ENCODE data around the gene ZFP1. TPM values are rescaled to one million over a fixed set of nuclear protein-coding genes. Genes with fewer than 3 reads are reported as not detected.

ZFP1 gene
- total RNA-seq, 2 donors from 2014 or later = 10.4 to 13.3 TPM

GRCh38 chr16:75175074-75175473 lies 26.8 kb downstream of the ZFP1 start:
- peaks cover 76% of the 10 kb centered on the region for H3K9me3 ChIP-seq (ENCODE audit: control insufficient read depth, low read length)
- Mint-ChIP-seq H3K27ac (no peak overlapping the region), H3K36me3 (ENCODE audit: low read depth) (peaks cover 30% of the 10 kb centered on the region)

GRCh38 chr16:75176926-75177325 lies 28.6 kb downstream of the ZFP1 start:
- H3K9me3 ChIP-seq (ENCODE audit: control insufficient read depth, low read length) = peaks cover 57% of the 10 kb centered on the region
- H3K4me1 ChIP-seq (ENCODE audit: control insufficient read depth, insufficient read depth, low read length) = no peaks in the 10 kb centered on the region
- no peak overlapping the region for H3K27ac ChIP-seq (ENCODE audit: low read depth, low read length)
- peak overlapping the region; percentile 1 for H3K4me3 ChIP-seq (ENCODE audit: low read length)
- no peak overlapping the region for H3K27ac Mint-ChIP-seq
- H3K9ac ChIP-seq (ENCODE audit: extremely low read depth, low read length, poor library complexity, severe bottlenecking) = no peak overlapping the region
- H3K27me3 ChIP-seq (ENCODE audit: control insufficient read depth, insufficient read depth, low read length, poor library complexity, severe bottlenecking) = no peaks in the 10 kb centered on the region
- no peak overlapping the region for H3K4me3 Mint-ChIP-seq
- peaks cover 2% of the 10 kb centered on the region for H3K27me3 Mint-ChIP-seq (ENCODE audit: insufficient read depth)
- H3K36me3 ChIP-seq (ENCODE audit: control insufficient read depth, insufficient read depth, low read length) = peaks cover 6% of the 10 kb centered on the region
- 88 to 94% methylated on average over 1 to 2 of the region's 2 CpGs for WGBS, 2 experiments (ENCODE audit: insufficient coverage in 1 of 2, insufficient read length in 1 of 2)
- H3K4me1 Mint-ChIP-seq = peaks cover 4% of the 10 kb centered on the region
- no peak for DNase-seq
- TF ChIP-seq CTCF (conservative IDR thresholded peaks at IDR 0.05) = no peak
- H3K36me3 Mint-ChIP-seq (ENCODE audit: low read depth) = peaks cover 11% of the 10 kb centered on the region
- H3K9me3 Mint-ChIP-seq = peaks cover 49% of the 10 kb centered on the region

More at GRCh38 chr16:75175074-75175473, 26.8 kb downstream of the ZFP1 start:
- DNase-seq = no peak
- Histone ChIP-seq H3K36me3 (ENCODE audit: control insufficient read depth, insufficient read depth, low read length) (peaks cover 25% of the 10 kb centered on the region), H3K4me3 (ENCODE audit: low read length) (no peak overlapping the region), H3K27me3 (ENCODE audit: control insufficient read depth, insufficient read depth, low read length, poor library complexity, severe bottlenecking) (no peaks in the 10 kb centered on the region), H3K4me1 (ENCODE audit: control insufficient read depth, insufficient read depth, low read length) (no peaks in the 10 kb centered on the region), H3K9ac (ENCODE audit: extremely low read depth, low read length, poor library complexity, severe bottlenecking) (no peak overlapping the region), H3K27ac (ENCODE audit: low read depth, low read length) (no peak overlapping the region)
- WGBS, 2 experiments (ENCODE audit: insufficient coverage in 1 of 2, insufficient read length in 1 of 2) = 80 to 88% methylated on average over 1 to 3 of the region's 3 CpGs
- TF ChIP-seq CTCF (conservative IDR thresholded peaks at IDR 0.05) = no peak
- Mint-ChIP-seq H3K4me3 (no peak overlapping the region), H3K27me3 (ENCODE audit: insufficient read depth) (peaks cover 2% of the 10 kb centered on the region), H3K9me3 (peaks cover 66% of the 10 kb centered on the region), H3K4me1 (no peaks in the 10 kb centered on the region)

DNA sequence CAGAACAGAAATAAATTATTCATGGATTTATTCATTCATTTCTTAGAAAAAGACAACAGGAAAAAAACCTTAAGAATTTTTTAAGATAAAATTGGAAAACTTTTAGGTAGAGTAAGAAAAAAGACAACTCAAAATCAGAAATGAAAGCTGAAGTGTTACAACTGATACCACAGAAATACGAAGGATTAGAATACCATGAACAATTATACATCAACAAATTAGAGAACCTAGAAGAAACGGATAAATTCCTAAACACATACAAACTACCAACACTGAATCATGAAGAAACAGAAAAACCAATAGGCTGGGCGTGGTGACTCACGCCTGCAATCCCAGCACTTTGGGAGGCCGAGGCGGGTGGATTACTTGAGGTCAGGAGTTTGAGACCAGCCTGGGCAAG lies 30.9 kb downstream of the ZFP1 start:
- 92 to 100% methylated on average over 4 to 6 of the region's 6 CpGs for WGBS, 2 experiments (ENCODE audit: insufficient coverage in 1 of 2, insufficient read length in 1 of 2)
- H3K4me1 ChIP-seq (ENCODE audit: control insufficient read depth, insufficient read depth, low read length) = no peaks in the 10 kb centered on the region
- H3K9me3 ChIP-seq (ENCODE audit: control insufficient read depth, low read length) = peaks cover 34% of the 10 kb centered on the region
- Mint-ChIP-seq H3K27ac (no peak overlapping the region), H3K9me3 (peaks cover 30% of the 10 kb centered on the region), H3K36me3 (ENCODE audit: low read depth) (peaks cover 2% of the 10 kb centered on the region), H3K4me3 (no peak overlapping the region), H3K4me1 (peaks cover 8% of the 10 kb centered on the region), H3K27me3 (ENCODE audit: insufficient read depth) (peaks cover 2% of the 10 kb centered on the region)
- no peak overlapping the region for H3K27ac ChIP-seq (ENCODE audit: low read depth, low read length)
- no peak for TF ChIP-seq CTCF (conservative IDR thresholded peaks at IDR 0.05)
- DNase-seq = no peak
- H3K27me3 ChIP-seq (ENCODE audit: control insufficient read depth, insufficient read depth, low read length, poor library complexity, severe bottlenecking) = no peaks in the 10 kb centered on the region
- no peaks in the 10 kb centered on the region for H3K36me3 ChIP-seq (ENCODE audit: control insufficient read depth, insufficient read depth, low read length)
- no peak overlapping the region for H3K9ac ChIP-seq (ENCODE audit: extremely low read depth, low read length, poor library complexity, severe bottlenecking)
- H3K4me3 ChIP-seq (ENCODE audit: low read length) = no peak overlapping the region

Data from endodermal cell (in vitro differentiated cells).